ENCODE data around the gene KRT7. TPM values are rescaled to one million over a fixed set of nuclear protein-coding genes. Genes with fewer than 3 reads are reported as not detected.
A peak's percentile ranks its signal among the peaks of the same experiment; 100 is the strongest.

Gene KRT7
- total RNA-seq, 1 experiment from 2014 or later: 10.0 TPM

GRCh38 chr12:52243856-52244614, 11.0 kb downstream of the KRT7 start:
- Histone ChIP-seq H3K9ac (ENCODE audit: extremely low read depth, insufficient read length, low read length) (no peak overlapping the region), H2BK12ac (ENCODE audit: insufficient read length, low read depth, low read length) (no peak overlapping the region), H4K8ac (replicated peaks; ENCODE audit: insufficient read length, low read depth, low read length) (no peak overlapping the region), H2AFZ (ENCODE audit: low read length) (no peak overlapping the region), H3K9me3 (ENCODE audit: control insufficient read depth, low read depth, low read length) (no peaks in the 10 kb centered on the region), H2BK15ac (ENCODE audit: low read depth, low read length) (no peak overlapping the region), H4K20me1 (ENCODE audit: control insufficient read depth, insufficient read depth, insufficient read length) (no peaks in the 10 kb centered on the region), H4K91ac (ENCODE audit: insufficient read length, low read depth, low read length) (no peak overlapping the region), H3K79me2 (ENCODE audit: insufficient read depth, low read length) (no peaks in the 10 kb centered on the region), H2AK5ac (ENCODE audit: insufficient read length, low read length) (no peak overlapping the region), H3K18ac (ENCODE audit: insufficient read length, low read depth, low read length) (no peak overlapping the region), H3K79me1 (ENCODE audit: insufficient read depth, low read depth, low read length, poor library complexity, severe bottlenecking) (no peaks in the 10 kb centered on the region), H2BK5ac (ENCODE audit: insufficient read length, low read length) (no peak overlapping the region), H4K5ac (ENCODE audit: insufficient read length, low read depth, low read length) (no peak overlapping the region), H2BK120ac (ENCODE audit: low read depth, low read length, poor library complexity, severe bottlenecking) (no peak overlapping the region), H3K4me1 (ENCODE audit: insufficient read depth, low read length) (peaks cover 5% of the 10 kb centered on the region; the same call in 1 of the 2 replicates), H3K4me2 (ENCODE audit: insufficient read depth, insufficient read length, low read length) (no peak overlapping the region), H3K27ac (ENCODE audit: insufficient read length, low read depth, low read length) (no peak overlapping the region), H3K56ac (ENCODE audit: insufficient read length, low read depth, low read length) (no peak overlapping the region), H3K4ac (ENCODE audit: low read depth, low read length) (no peak overlapping the region), H3K23me2 (ENCODE audit: insufficient read length, low read depth, low read length, poor library complexity, severe bottlenecking) (no peaks in the 10 kb centered on the region), H3T11ph (ENCODE audit: low read length) (no peak overlapping the region), H3K27me3 (ENCODE audit: insufficient read depth, low read length) (no peaks in the 10 kb centered on the region; the same call in 1 of the 2 replicates), H3K14ac (ENCODE audit: insufficient read depth, low read length) (no peak overlapping the region; the same call in 1 of the 2 replicates), H2BK20ac (ENCODE audit: low read depth, low read length, poor library complexity, severe bottlenecking) (no peak overlapping the region), H3K23ac (ENCODE audit: insufficient read length, low read depth, low read length) (no peak overlapping the region)
- Mint-ChIP-seq H3K27me3 (ENCODE audit: low read depth) (peaks cover 27% of the 10 kb centered on the region), H3K27ac (peak overlapping the region; percentile 52 to 66 (median 58); a peak in 4 of 7 replicates), H3K4me1 (peaks cover 27 to 31% of the 10 kb centered on the region in 2 experiments), H3K9me3 (no peaks in the 10 kb centered on the region), H3K36me3 (ENCODE audit: insufficient read depth in 1 of 3, low read depth in 3 of 3) (peaks cover 0 to 25% (median 2%) of the 10 kb centered on the region in 3 experiments; a peak in 3 of 7 replicates), H3K4me3 (no peak overlapping the region)
- WGBS (ENCODE audit: extremely low coverage, insufficient read length, low lambda C conversion rate): no CpG with 5 or more reads among the region's 12 CpGs
- DNase-seq: no peak
- no peak for TF ChIP-seq CTCF (conservative IDR thresholded peaks at IDR 0.05)
